D721Med (cell line): ENCODE measurements around the gene PPBP.

Experiments
- DNase-seq: peaks from one replicate; pipeline ENCODE4 v3.0.0; 2011; ENCODE audit warnings: low spot score; ENCODE audit not compliant: insufficient read length
- FAIRE-seq: peaks from 2 replicates; lab custom pipeline; 2011; peaks lifted over from hg19 to GRCh38; lab: Jason Lieb, UNC
- CTCF ChIP-seq: IDR thresholded peaks from 2 replicates; pipeline ENCODE4 v1.5.1; 2012; ENCODE audit warnings: mild to moderate bottlenecking, control low read depth; ENCODE audit not compliant: insufficient read depth; ENCODE audit errors: missing control alignments

Gene PPBP

DNA sequence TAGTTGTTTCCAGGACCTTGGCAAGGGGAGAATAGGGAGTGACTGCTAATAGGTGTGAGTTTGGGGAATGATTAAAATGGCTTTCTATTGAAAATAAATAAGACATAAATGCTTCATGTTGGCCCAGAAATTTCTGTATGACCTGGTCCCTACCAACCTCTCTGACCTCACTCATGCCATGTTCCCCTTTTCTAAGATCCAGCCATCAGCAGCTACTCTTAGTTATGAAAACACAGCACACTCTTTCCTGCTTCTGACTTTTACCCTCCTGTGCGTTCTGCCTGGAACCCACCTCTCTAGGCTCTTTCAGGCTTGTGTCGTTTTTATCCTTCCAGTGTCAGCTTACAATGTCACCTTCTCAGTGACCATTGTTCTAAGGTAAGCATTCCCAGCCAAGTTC is 25.3 kb upstream of the PPBP start:
- no peak for TF ChIP-seq CTCF
- DNase-seq (no peak), FAIRE-seq (no peak)

DNA sequence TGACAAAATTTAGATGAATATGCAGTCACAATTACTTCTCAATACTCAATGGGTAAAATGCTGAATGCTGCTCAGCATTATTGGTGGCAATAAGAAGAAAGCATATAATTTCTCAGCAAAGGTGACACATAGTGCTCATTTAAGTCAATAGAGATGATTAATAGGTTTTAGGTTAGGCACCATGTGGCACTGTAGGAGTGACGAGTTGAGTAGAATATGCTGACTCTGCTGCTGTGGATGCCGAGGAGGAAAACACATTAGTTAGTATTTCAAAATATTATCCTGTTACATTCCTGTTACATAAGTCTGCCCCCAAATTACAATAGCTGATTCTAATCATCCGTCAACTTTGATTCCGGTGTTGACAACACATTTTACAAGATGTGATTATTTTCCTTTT is 24.1 kb upstream of the PPBP start:
- TF ChIP-seq CTCF = no peak
- no peak for FAIRE-seq
- DNase-seq = no peak

DNA sequence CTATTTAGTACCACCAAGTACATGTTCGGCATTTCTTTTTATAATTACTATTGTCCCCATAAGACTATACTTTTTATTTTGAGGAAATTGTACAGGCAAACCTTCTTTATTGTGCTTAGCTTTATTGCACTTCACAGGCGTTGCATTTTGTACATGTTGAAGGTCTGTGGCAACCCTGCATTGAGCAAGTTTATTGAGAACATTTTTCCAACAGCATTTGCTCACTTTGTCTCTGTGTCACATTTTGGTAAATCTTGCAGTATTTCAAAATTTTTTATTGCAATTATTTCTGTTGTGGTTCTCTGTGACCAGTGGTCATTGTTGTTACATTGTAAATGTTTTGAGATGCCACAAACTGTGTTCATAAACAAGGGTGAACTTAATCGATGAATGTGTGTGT is 21.3 kb upstream of the PPBP start:
- no peak for TF ChIP-seq CTCF
- FAIRE-seq (no peak), DNase-seq (no peak)

- no peak for TF ChIP-seq CTCF
- no peak for FAIRE-seq
- no peak for DNase-seq
These were observed 18.1 kb upstream of the PPBP start for GRCh38 chr4:74006009-74006476.

- FAIRE-seq (no peak), DNase-seq (no peak)
- no peak for TF ChIP-seq CTCF
These were observed 17.5 kb upstream of the PPBP start for GRCh38 chr4:74005528-74005927.

GRCh38 chr4:74004668-74005067 is 16.7 kb upstream of the PPBP start:
- FAIRE-seq = no peak
- no peak for DNase-seq
- TF ChIP-seq CTCF = no peak

GRCh38 chr4:74000301-74000700 is 12.3 kb upstream of the PPBP start:
- no peak for DNase-seq
- TF ChIP-seq CTCF = no peak
- no peak for FAIRE-seq
